GM12801 (cell line): ENCODE data around the gene CNTNAP2.

Experiments used
- CTCF ChIP-seq: IDR thresholded peaks from one replicate; pipeline ENCODE4 v1.5.1; 2011; ENCODE audit warnings: control low read depth; ENCODE audit not compliant: insufficient read length; ENCODE audit errors: extremely low read depth

Gene CNTNAP2

GRCh38 chr7:147485660-147486210 lies 1369.1 kb downstream of the CNTNAP2 start:
- no peak for TF ChIP-seq CTCF

GRCh38 chr7:147492606-147493005 lies 1376.0 kb downstream of the CNTNAP2 start:
- TF ChIP-seq CTCF: no peak

GRCh38 chr7:147496209-147496608 lies 1379.6 kb downstream of the CNTNAP2 start:
- TF ChIP-seq CTCF: no peak

GRCh38 chr7:147497246-147497645 lies 1380.6 kb downstream of the CNTNAP2 start:
- TF ChIP-seq CTCF: no peak

- TF ChIP-seq CTCF: no peak
These were observed 1381.5 kb downstream of the CNTNAP2 start for GRCh38 chr7:147498081-147498480.

- no peak for TF ChIP-seq CTCF
These were observed 1392.5 kb downstream of the CNTNAP2 start for GRCh38 chr7:147509035-147509501.

- TF ChIP-seq CTCF: no peak
These were observed 1393.1 kb downstream of the CNTNAP2 start for GRCh38 chr7:147509541-147510200.

GRCh38 chr7:147510201-147510542 lies 1393.6 kb downstream of the CNTNAP2 start:
- no peak for TF ChIP-seq CTCF
